HepG2 (cell line): ENCODE data around the gene C11orf54. TPM values are rescaled to one million over a fixed set of nuclear protein-coding genes. Genes with fewer than 3 reads are reported as not detected.

Source experiments
- AGO2 ChIP-seq: fragments of 200-400 bp; formaldehyde crosslinking; optimal IDR thresholded peaks from 2 replicates; pipeline ENCODE3; 2017; ENCODE audit warnings: mild to moderate bottlenecking, low read depth, low read length, moderate library complexity
- ATAD3A ChIP-seq: sonication (generic); formaldehyde crosslinking; IDR thresholded peaks from 2 replicates; pipeline ENCODE4 v1.4.0; 2020; ENCODE audit warnings: missing genetic modification reagents
- HMG20A ChIP-seq: IDR thresholded peaks from 2 replicates; pipeline ENCODE4 v1.6.1; 2016; ENCODE audit warnings: borderline replicate concordance
- HMGXB3 ChIP-seq: sonication (generic); formaldehyde crosslinking; IDR thresholded peaks from 2 replicates; pipeline ENCODE4 v1.4.0; 2020; ENCODE audit warnings: missing genetic modification reagents, borderline replicate concordance
- HOXA7 ChIP-seq: sonication (generic); formaldehyde crosslinking; IDR thresholded peaks from 2 replicates; pipeline ENCODE4 v1.8.1; 2022; ENCODE audit warnings: mild to moderate bottlenecking, missing genetic modification reagents, moderate library complexity
- IRF2 ChIP-seq: IDR thresholded peaks from 2 replicates; pipeline ENCODE4 v1.6.1; 2018; ENCODE audit warnings: missing genetic modification reagents, missing compliant biosample characterization
- MAF1 ChIP-seq: sonication (generic); formaldehyde crosslinking; IDR thresholded peaks from 2 replicates; pipeline ENCODE4 v1.5.0; 2020; ENCODE audit warnings: missing genetic modification reagents, borderline replicate concordance
- MATR3 ChIP-seq: sonication (generic); formaldehyde crosslinking; IDR thresholded peaks from 2 replicates; pipeline ENCODE4 v1.4.0; 2020; ENCODE audit warnings: missing genetic modification reagents
- NAIF1 ChIP-seq: sonication (generic); formaldehyde crosslinking; IDR thresholded peaks from 2 replicates; pipeline ENCODE4 v1.5.0; 2020; ENCODE audit warnings: mild to moderate bottlenecking, missing genetic modification reagents, borderline replicate concordance
- NR2C2 ChIP-seq: sonication (generic); formaldehyde crosslinking; IDR thresholded peaks from 2 replicates; pipeline ENCODE4 v1.4.0; 2020; ENCODE audit warnings: missing genetic modification reagents, mild to moderate bottlenecking, moderate library complexity, borderline replicate concordance
- POLR2AphosphoS2 ChIP-seq: IDR thresholded peaks from 2 replicates; pipeline ENCODE4 v1.6.1; 2011; ENCODE audit warnings: low read depth, low read length, improper control_type of control experiment
- RAD21 ChIP-seq: fragments of 450-650 bp; formaldehyde crosslinking; IDR thresholded peaks from 2 replicates; pipeline ENCODE4 v1.5.0; 2020; ENCODE audit warnings: mild to moderate bottlenecking
- SMAD3 ChIP-seq: sonication (generic); formaldehyde crosslinking; IDR thresholded peaks from 2 replicates; pipeline ENCODE4 v1.4.0; 2020; ENCODE audit warnings: missing genetic modification reagents
- SMYD3 ChIP-seq: sonication (generic); formaldehyde crosslinking; IDR thresholded peaks from 2 replicates; pipeline ENCODE4 v1.8.1; 2023; ENCODE audit warnings: mild to moderate bottlenecking, missing genetic modification reagents
- TBX2 ChIP-seq: sonication (generic); formaldehyde crosslinking; IDR thresholded peaks from 2 replicates; pipeline ENCODE4 v1.5.0; 2020; ENCODE audit warnings: missing genetic modification reagents, mild to moderate bottlenecking, borderline replicate concordance
- TRIM22 ChIP-seq: fragments of 450-650 bp; IDR thresholded peaks from 2 replicates; pipeline ENCODE4 v1.6.1; 2017
- U2AF2 ChIP-seq: fragments of 200-400 bp; formaldehyde crosslinking; IDR thresholded peaks from 2 replicates; pipeline ENCODE4 v1.6.1; 2017; ENCODE audit warnings: low read depth, mild to moderate bottlenecking, low read length
- YY1 ChIP-seq: IDR thresholded peaks from 2 replicates; pipeline ENCODE4 v1.6.1; 2011; ENCODE audit warnings: low read length, low read depth, moderate library complexity, mild to moderate bottlenecking; ENCODE audit not compliant: insufficient read depth, insufficient replicate concordance
- ZBTB44 ChIP-seq: sonication (generic); formaldehyde crosslinking; IDR thresholded peaks from 2 replicates; pipeline ENCODE4 v1.4.0; 2020; ENCODE audit warnings: missing genetic modification reagents
- ZFP36 ChIP-seq: fragments of 150-350 bp; IDR thresholded peaks from 2 replicates; pipeline ENCODE4 v1.6.1; 2018; ENCODE audit warnings: borderline replicate concordance, low read length, low read depth; ENCODE audit not compliant: partially characterized antibody
- ZMAT3 ChIP-seq: sonication (generic); formaldehyde crosslinking; conservative IDR thresholded peaks from 2 replicates; pipeline ENCODE4 v1.7.0; 2021; ENCODE audit warnings: missing genetic modification reagents
- ZNF232 ChIP-seq: sonication (generic); formaldehyde crosslinking; IDR thresholded peaks from 2 replicates; pipeline ENCODE4 v1.4.0; 2020; ENCODE audit warnings: missing genetic modification reagents, borderline replicate concordance
- ZNF367 ChIP-seq: sonication (generic); formaldehyde crosslinking; IDR thresholded peaks from 2 replicates; pipeline ENCODE4 v1.4.0; 2020; ENCODE audit warnings: missing genetic modification reagents, borderline replicate concordance
- ZNF7 ChIP-seq: IDR thresholded peaks from 2 replicates; pipeline ENCODE4 v1.6.1; 2016; ENCODE audit warnings: missing biosample characterization, missing genetic modification reagents
- ZNF788 ChIP-seq: sonication (generic); formaldehyde crosslinking; IDR thresholded peaks from 2 replicates; pipeline ENCODE4 v1.5.0; 2020; ENCODE audit warnings: mild to moderate bottlenecking, missing genetic modification reagents, borderline replicate concordance
- polyA plus RNA-seq, 8 experiments: library from polyadenylated mRNA; depleted of rRNA in 3 of 8; stranded (reverse) in 7 of 8; unstranded in 1 of 8; fragments of >200 nt; fragmentation: Illumina TruSeq in 4 of 8; extraction: Trizol in 4 of 8; gene quantifications; 2 replicates each; pipeline versions ENCODE4 v1.2.1 to v1.2.3, GENCODE V29; 2011 to 2016; ENCODE audit warnings: low read depth in 4 of 8, missing spikeins in 1 of 8, mixed read lengths in 1 of 8; ENCODE audit not compliant: insufficient read depth in 1 of 8
- total RNA-seq, 5 experiments: library from RNA; depleted of rRNA; stranded (reverse); fragments of >200 nt; fragmentation: Illumina TruSeq; extraction: Trizol; gene quantifications; 2 replicates each; pipeline ENCODE4 v1.2.3, GENCODE V29; 2016; ENCODE audit warnings: low read depth in 1 of 5

C11orf54 gene
- total and polyA plus RNA-seq, 2 of the 13 experiments (the other 11 are each of a cell fraction or from before 2014, with no cell fraction given) = 42.7 to 50.1 TPM

- TF ChIP-seq TRIM22 = no peak
- TF ChIP-seq HMG20A (CRISPR knock-in tag) = 0 out of 2 replicates have a peak, but pooled peaks have one; percentile 37
- no peak for TF ChIP-seq ZFP36
- no peak for TF ChIP-seq SMYD3
- TF ChIP-seq SMAD3 (CRISPR knock-in tag) = peak; percentile 93
- no peak for TF ChIP-seq ZNF367 (CRISPR knock-in tag)
- TF ChIP-seq ZNF232 (CRISPR knock-in tag) = peak; percentile 84; the same call in 1 of the 2 replicates
- TF ChIP-seq TBX2 = peak; percentile 64; the same call in 1 of the 2 replicates
- no peak for TF ChIP-seq NAIF1
- no peak for TF ChIP-seq U2AF2
- TF ChIP-seq ZNF7 (CRISPR knock-in tag) = peak; percentile 17; the same call in 1 of the 2 replicates
- no peak for TF ChIP-seq MAF1 (CRISPR knock-in tag)
- TF ChIP-seq HOXA7 (CRISPR knock-in tag) = no peak
- TF ChIP-seq AGO2 = no peak
- TF ChIP-seq ZNF788 (CRISPR knock-in tag) = peak; percentile 61; the same call in 1 of the 2 replicates
- TF ChIP-seq RAD21 (CRISPR knock-in tag) = no peak; the same call in 1 of the 2 replicates
- no peak for TF ChIP-seq ATAD3A (CRISPR knock-in tag)
- TF ChIP-seq ZMAT3 (CRISPR knock-in tag) = 0 out of 2 replicates have a peak, but pooled peaks have one; percentile 61
- no peak for TF ChIP-seq POLR2AphosphoS2
- TF ChIP-seq ZBTB44 (CRISPR knock-in tag) = peak; percentile 29; the same call in 1 of the 2 replicates
- no peak for TF ChIP-seq MATR3
- TF ChIP-seq IRF2 (CRISPR knock-in tag) = peak; percentile 82
- TF ChIP-seq HMGXB3 (CRISPR knock-in tag) = peak; percentile 82; the same call in 1 of the 2 replicates
- no peak for TF ChIP-seq YY1
- TF ChIP-seq NR2C2 (CRISPR knock-in tag) = peak; percentile 72
Observed at GRCh38 chr11:93773045-93773477, 31.6 kb downstream of the C11orf54 start (continued).
